Testis (tissue), 3 donors: ENCODE data around the gene AMIGO1. TPM values are rescaled to one million over a fixed set of nuclear protein-coding genes. Genes with fewer than 3 reads are reported as not detected.

Experiments
- DNase-seq: peaks from one replicate; pipeline ENCODE4 v3.0.0-alpha.2; 2019
- H3K27ac ChIP-seq, 2 donors: fragments of 200-600 bp; sonication (generic); one replicate each; pipeline ENCODE4 v1.5.1; 2019
- H3K27me3 ChIP-seq: fragments of 200-600 bp; sonication (generic); one replicate; pipeline ENCODE4 v1.5.1; 2019
- H3K36me3 ChIP-seq: fragments of 200-600 bp; sonication (generic); one replicate; pipeline ENCODE4 v1.5.1; 2017; ENCODE audit warnings: low read depth; ENCODE audit errors: missing control alignments
- H3K4me1 ChIP-seq: fragments of 200-600 bp; sonication (generic); one replicate; pipeline ENCODE4 v1.5.1; 2019
- H3K4me3 ChIP-seq, 2 donors: fragments of 200-600 bp; sonication (generic); one replicate each; pipeline ENCODE4 v1.5.1; 2017 to 2019
- H3K9me3 ChIP-seq: fragments of 200-600 bp; sonication (generic); one replicate; pipeline ENCODE4 v1.5.1; 2017
- CTCF ChIP-seq, 3 experiments: fragments of 450-650 bp in 2 of 3; fragments of 200-600 bp in 1 of 3; sonication (generic) in 1 of 3; IDR thresholded peaks; one replicate each; pipeline ENCODE4 v1.5.1; 2016 to 2019; ENCODE audit warnings: antibody characterized with exemption in 3 of 3, mild to moderate bottlenecking in 2 of 3, moderate library complexity in 1 of 3
- POLR2A ChIP-seq: fragments of 450-650 bp; IDR thresholded peaks from one replicate; pipeline ENCODE4 v1.6.1; 2017; ENCODE audit warnings: antibody characterized with exemption, mild to moderate bottlenecking, moderate library complexity
- WGBS, 2 donors: methylation state at CpG; one replicate each; pipeline ENCODE4 v1.1.5; 2018; 5-methylcytosine and 5-hydroxymethylcytosine counted together
- intact Hi-C: fragments of 100-400 bp; cut with DNase I; formaldehyde crosslinking; loops from one replicate; pipeline ENCODE4 v1.15.1; 2023; ENCODE audit warnings: low total_unique reads
- polyA plus RNA-seq: library from polyadenylated mRNA; stranded (reverse); fragments of 350-450 nt; fragmentation: Illumina TruSeq; extraction: RNeasy Lipid Tissue Mini Kit (QIAGEN cat#74804); gene quantifications from one replicate; pipeline ENCODE4 v1.2.3, GENCODE V29; 2014; ENCODE audit warnings: low read depth, low replicate concordance; ENCODE audit not compliant: insufficient read depth
- total RNA-seq, 2 donors: library from RNA; depleted of rRNA; stranded (reverse); fragments of >200 nt; gene quantifications; one replicate each; pipeline ENCODE4 v1.2.3, GENCODE V29; 2016

AMIGO1 gene
- total and polyA plus RNA-seq, 3 donors from 2014 or later, result 5.1 to 6.7 (median 6.0) TPM

GRCh38 chr1:109537450-109538178 is 28.1 kb upstream of the AMIGO1 start:
- no peaks in the 10 kb centered on the region for H3K36me3 ChIP-seq
- no peak overlapping the region for H3K27ac ChIP-seq
- 86 to 87% methylated on average over 9 of the region's 9 CpGs for WGBS, 2 donors
- H3K27me3 ChIP-seq, result no peaks in the 10 kb centered on the region
- TF ChIP-seq CTCF (IDR thresholded peaks at IDR 0.05) (no peak), POLR2A (no peak)
- DNase-seq, result no peak
- H3K4me3 ChIP-seq, result no peak overlapping the region
- intact Hi-C loops, result no loop called here
- H3K9me3 ChIP-seq, result no peaks in the 10 kb centered on the region
- peaks cover 27% of the 10 kb centered on the region for H3K4me1 ChIP-seq

GRCh38 chr1:109535971-109536491 is 26.5 kb upstream of the AMIGO1 start:
- 64 to 68% methylated on average over 4 to 5 of the region's 5 CpGs for WGBS, 2 donors
- Histone ChIP-seq H3K4me3 (no peak overlapping the region), H3K27ac (no peak overlapping the region), H3K4me1 (peaks cover 43% of the 10 kb centered on the region), H3K36me3 (no peaks in the 10 kb centered on the region), H3K9me3 (no peaks in the 10 kb centered on the region), H3K27me3 (no peaks in the 10 kb centered on the region)
- intact Hi-C loops, result no loop called here
- TF ChIP-seq CTCF (IDR thresholded peaks at IDR 0.05) (no peak), POLR2A (no peak)
- DNase-seq, result peak; percentile 82

- Histone ChIP-seq H3K9me3 (no peaks in the 10 kb centered on the region), H3K27me3 (no peaks in the 10 kb centered on the region), H3K36me3 (no peaks in the 10 kb centered on the region), H3K27ac (no peak overlapping the region), H3K4me1 (peaks cover 48% of the 10 kb centered on the region), H3K4me3 (no peak overlapping the region)
- no peak for DNase-seq
- no peak for TF ChIP-seq CTCF (IDR thresholded peaks at IDR 0.05)
- no peak for TF ChIP-seq POLR2A
- WGBS, 2 donors, result 70 to 77% methylated on average over 4 of the region's 4 CpGs
- intact Hi-C loops, result no loop called here
Observed at GRCh38 chr1:109535481-109535880, 26.0 kb upstream of the AMIGO1 start.

GRCh38 chr1:109534307-109534858 is 24.9 kb upstream of the AMIGO1 start:
- no peak for DNase-seq
- Histone ChIP-seq H3K4me1 (peaks cover 49% of the 10 kb centered on the region), H3K27ac (no peak overlapping the region), H3K9me3 (no peaks in the 10 kb centered on the region), H3K4me3 (no peak overlapping the region), H3K36me3 (no peaks in the 10 kb centered on the region), H3K27me3 (no peaks in the 10 kb centered on the region)
- 86 to 87% methylated on average over 1 of the region's 1 CpG for WGBS, 2 donors
- TF ChIP-seq POLR2A (no peak), CTCF (IDR thresholded peaks at IDR 0.05) (no peak)
- intact Hi-C loops, result loop anchor here (5.0 kb wide), 1 partner anchor 42 kb away; the partner anchor contains the start of gene CYB561D1
